ENCODE measurements around the gene RPS6KA4.
A peak's percentile ranks its signal among the peaks of the same experiment; 100 is the strongest.

RPS6KA4 gene

GRCh38 chr11:64361659-64362058 is 2.7 kb downstream of the RPS6KA4 start:
- TF ChIP-seq CTCF (IDR thresholded peaks at IDR 0.05; ENCODE audit: low read length, missing control alignments), result no peak
- no peak overlapping the region for H3K4me3 ChIP-seq (replicated peaks; ENCODE audit: low read depth, low read length)
- DNase-seq (ENCODE audit: low read depth), result no peak

GRCh38 chr11:64362339-64362738 is 3.4 kb downstream of the RPS6KA4 start:
- DNase-seq (ENCODE audit: low read depth), result no peak
- no peak for TF ChIP-seq CTCF (IDR thresholded peaks at IDR 0.05; ENCODE audit: low read length, missing control alignments)
- H3K4me3 ChIP-seq (replicated peaks; ENCODE audit: low read depth, low read length), result no peak overlapping the region

GRCh38 chr11:64364435-64364834 is 5.5 kb downstream of the RPS6KA4 start:
- TF ChIP-seq CTCF (IDR thresholded peaks at IDR 0.05; ENCODE audit: low read length, missing control alignments), result no peak
- no peak overlapping the region for H3K4me3 ChIP-seq (replicated peaks; ENCODE audit: low read depth, low read length)
- no peak for DNase-seq (ENCODE audit: low read depth)

GRCh38 chr11:64364911-64365310 is 5.9 kb downstream of the RPS6KA4 start:
- TF ChIP-seq CTCF (IDR thresholded peaks at IDR 0.05; ENCODE audit: low read length, missing control alignments), result no peak
- no peak overlapping the region for H3K4me3 ChIP-seq (replicated peaks; ENCODE audit: low read depth, low read length)
- no peak for DNase-seq (ENCODE audit: low read depth)

GRCh38 chr11:64366751-64367150 is 7.8 kb downstream of the RPS6KA4 start:
- DNase-seq (ENCODE audit: low read depth), result peak; percentile 38
- TF ChIP-seq CTCF (IDR thresholded peaks at IDR 0.05; ENCODE audit: low read length, missing control alignments), result no peak
- H3K4me3 ChIP-seq (replicated peaks; ENCODE audit: low read depth, low read length), result no peak overlapping the region

GRCh38 chr11:64367931-64368672 is 9.1 kb downstream of the RPS6KA4 start:
- no peak for TF ChIP-seq CTCF (IDR thresholded peaks at IDR 0.05; ENCODE audit: low read length, missing control alignments)
- DNase-seq (ENCODE audit: low read depth), result no peak
- no peak overlapping the region for H3K4me3 ChIP-seq (replicated peaks; ENCODE audit: low read depth, low read length)

- TF ChIP-seq CTCF (IDR thresholded peaks at IDR 0.05; ENCODE audit: low read length, missing control alignments), result no peak
- no peak for DNase-seq (ENCODE audit: low read depth)
- H3K4me3 ChIP-seq (replicated peaks; ENCODE audit: low read depth, low read length), result no peak overlapping the region
Observed at GRCh38 chr11:64368673-64369074, 9.7 kb downstream of the RPS6KA4 start.

Measured in fibroblast of pulmonary artery (primary cell).